GM18907 (cell line): Measurements from ENCODE around the gene CCZ1B.
A peak's percentile ranks its signal among the peaks of the same experiment; 100 is the strongest.
"Not testable (repeated sequence)": the region's sequence is repeated elsewhere in the genome, so short reads cannot be mapped to it uniquely, and the experiment has no call there.

Source experiments
- ATAC-seq: cut with Tn5 transposase; IDR thresholded peaks from one replicate; pipeline ENCODE4 v1.9.1; 2021; ENCODE audit warnings: mild to moderate bottlenecking, moderate library complexity; ENCODE audit not compliant: unreplicated experiment

Gene CCZ1B

DNA sequence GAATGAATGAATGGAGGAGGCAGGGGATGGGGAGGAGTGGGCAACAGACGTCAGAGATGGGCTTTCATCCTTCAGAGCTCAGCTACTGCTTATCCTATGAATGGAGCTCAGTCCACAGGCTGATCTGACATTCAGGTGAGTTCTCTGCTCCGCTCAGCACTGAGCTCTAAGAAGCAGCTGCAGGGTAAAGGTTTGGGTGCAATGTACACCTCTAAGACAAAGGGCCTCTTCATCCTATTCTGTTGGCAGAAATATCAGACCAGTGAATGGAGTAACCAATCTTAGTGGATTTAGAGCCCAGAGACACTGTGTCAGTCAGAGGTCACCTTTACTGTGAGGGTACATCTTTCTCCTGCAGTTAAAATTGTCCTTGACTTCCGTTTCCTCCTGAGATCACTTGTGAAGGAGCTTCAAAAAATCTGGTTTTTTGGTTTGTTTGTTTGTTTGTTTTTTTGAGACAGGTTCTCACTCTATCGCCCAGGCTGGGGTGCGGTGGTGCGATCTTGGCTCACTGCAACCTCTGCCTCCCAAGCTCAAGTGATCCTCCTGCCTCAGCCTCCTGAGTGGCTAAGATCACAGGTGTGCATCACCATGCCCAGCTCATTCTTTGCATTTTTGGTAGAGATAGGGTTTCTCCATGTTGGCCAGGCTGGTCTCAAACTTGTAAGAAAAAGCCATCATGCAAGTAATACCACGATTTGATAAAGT, 5.1 kb upstream of the CCZ1B start:
- no peak for ATAC-seq

DNA sequence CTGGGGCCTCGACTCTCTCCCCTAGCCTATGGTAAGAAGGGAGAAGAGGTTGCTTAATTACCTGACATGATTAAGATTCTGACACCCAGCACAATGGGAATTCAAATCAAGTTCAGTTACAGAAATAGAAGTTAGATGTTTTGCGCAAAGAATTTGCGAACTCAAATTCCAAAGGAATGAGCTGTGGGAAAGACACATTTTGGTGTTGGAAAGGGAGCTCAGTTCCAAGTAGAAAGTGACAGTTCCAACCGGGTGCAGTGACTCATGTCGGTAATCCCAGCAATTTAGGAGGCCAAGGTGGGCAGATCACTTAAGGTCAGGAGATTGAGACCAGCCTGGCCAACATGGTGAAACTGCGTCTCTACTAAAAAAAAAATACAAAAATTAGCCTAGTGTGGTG, 4.0 kb upstream of the CCZ1B start:
- not testable (repeated sequence) for ATAC-seq

DNA sequence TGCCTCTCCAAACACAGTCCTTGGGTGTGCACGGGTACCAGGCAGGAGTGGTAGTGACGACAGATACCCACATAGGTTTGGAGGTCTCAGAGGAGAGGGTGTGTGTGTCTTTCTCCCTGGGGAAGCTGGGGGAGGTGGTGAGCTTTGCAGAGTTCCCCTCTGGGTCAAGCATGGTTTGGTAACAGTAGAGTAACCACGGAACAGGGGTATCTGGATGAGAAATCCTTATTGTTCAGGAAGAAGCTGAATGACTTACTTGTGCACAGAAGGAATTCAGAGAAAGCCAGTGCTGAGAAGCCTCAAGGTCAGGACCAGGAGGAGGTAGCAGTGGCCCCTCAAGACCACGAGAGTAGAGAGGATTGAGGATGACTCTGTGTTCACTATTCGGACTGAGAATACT, 3.5 kb upstream of the CCZ1B start:
- not testable (repeated sequence) for ATAC-seq

DNA sequence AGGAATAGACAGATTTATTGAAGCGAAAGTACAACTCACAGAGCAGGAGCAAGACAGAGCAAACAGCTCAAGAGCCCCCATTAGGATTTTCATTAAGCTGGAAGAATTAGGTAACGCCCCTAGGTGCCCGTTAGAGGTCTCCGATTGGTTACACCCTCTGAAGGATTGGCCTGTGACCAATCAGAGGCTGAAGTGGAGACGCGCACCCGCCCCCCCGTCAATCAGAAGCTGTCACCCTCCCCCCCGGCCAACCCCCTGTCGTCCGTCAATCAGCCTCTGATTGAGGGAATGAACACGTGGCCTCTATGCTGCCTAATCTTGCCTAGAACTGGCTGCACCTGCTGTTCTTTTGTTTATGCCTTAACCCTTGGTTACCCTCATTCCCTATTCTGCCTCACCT, 1.1 kb upstream of the CCZ1B start:
- not testable (repeated sequence) for ATAC-seq

DNA sequence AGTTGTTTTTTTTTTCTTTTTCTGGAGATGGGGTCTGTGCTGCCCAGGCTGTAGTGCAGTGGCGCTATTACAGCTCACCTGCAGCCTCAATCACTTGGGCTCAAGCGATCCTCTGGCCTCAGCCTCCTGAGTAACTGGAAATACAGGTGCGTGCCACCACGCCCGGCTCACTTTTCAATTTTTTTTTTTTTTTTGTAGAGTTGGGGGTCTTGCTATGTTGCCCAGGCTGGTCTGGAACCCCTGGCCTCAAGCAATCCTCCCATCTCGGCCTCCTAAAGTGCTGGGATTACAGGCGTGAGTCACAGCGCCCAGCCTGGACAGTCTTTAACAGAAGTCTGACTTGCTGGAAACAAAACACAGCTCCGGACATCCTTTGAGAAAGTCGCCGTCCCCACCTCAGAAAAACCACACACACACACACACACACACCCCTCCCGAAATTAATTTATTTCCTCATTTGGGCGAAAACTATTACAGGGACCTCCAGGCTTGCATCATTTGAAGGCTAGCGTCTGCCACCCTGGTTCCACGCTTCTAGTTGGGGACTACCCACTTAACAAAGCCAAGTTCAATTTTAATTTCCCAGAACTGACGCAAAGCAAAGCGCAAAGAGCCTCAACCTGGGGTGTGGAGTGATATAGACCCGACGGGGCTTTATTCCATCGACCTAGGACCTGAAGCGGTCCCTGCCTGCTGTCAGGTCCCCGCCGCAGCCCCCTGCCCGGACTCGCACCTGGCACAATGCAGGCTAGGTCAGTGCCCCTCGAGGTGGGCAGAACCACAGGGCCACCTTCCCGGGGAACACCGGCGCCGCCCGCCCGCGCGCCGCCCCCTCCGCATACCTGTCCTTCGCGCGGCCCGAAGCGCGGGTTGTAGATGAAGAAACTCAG, 594 bp downstream of the CCZ1B start:
- peak; percentile 52 for ATAC-seq

DNA sequence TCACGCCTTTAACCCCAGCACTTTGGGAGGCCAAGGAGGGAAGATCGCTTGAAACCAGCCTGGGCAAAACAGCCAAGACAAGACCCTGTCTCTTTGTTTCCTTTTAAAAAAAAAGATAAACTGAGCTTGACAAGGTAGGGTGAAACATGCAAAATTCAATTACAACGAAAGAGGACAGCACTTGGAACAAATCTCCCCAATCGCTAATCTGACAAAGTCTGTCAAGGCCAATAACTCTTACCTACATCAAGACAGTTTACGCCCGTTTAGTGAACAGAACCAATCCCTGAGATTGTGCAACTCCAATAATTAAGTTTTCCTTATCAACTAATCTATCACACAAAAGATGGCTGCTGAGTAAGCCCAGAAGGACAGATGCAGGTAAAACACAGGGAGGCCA, 4.5 kb downstream of the CCZ1B start:
- ATAC-seq, result not testable (repeated sequence)

DNA sequence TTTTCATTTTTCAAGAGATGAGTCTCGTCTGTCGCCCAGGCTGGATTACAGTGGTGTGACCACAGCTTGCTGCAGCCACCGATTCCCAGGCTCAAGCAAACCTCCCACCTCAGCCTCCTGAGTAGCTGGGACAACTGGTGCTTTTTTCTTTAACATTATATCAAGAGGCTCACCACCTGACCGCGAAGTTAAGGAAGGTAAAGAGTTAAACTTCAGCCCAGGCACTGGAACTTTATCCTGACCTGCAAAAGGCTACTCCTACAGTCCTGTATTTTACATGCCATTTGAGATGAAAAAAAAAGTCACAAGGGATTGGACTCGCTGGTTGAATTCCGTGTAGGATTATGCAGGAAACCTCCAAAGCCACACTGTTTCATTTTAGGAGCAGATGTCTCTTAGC, 10.6 kb downstream of the CCZ1B start:
- not testable (repeated sequence) for ATAC-seq

DNA sequence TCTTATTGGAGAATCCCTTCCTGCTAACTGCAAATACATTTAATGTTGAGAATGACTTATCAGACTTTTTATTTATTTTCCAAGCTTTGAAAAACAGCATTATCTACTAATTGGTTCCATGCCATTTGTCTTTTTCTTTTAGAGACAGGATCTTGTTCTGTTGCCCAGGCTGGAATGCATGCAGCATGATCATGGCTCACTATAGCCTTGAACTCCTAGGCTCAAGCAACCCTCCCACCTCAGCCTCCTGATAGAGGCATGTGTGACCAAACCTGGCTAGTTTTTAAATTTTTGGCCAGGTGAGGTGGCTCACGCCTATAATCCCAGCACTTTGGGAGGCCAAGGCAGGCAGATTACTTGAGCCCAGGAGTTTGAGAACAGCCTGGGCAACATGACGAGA, 13.1 kb downstream of the CCZ1B start:
- not testable (repeated sequence) for ATAC-seq

DNA sequence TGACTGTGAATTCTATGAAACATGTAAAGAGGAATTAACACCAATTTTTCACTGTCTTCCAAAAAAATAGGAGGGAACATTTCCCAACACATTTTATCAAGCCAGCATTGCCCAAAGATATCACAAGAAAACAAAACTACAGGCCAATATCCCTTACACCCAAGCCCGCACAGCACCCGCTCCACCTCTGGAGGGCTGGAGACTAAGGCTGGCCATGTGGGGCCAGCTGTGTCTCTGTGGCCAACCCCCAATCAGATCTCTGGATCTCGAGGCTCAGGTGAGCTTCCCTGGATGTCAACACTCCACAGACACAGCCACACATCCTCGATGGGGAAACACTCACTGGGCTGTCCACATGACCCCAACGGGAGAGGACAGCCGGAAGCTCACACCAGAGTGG, 18.1 kb downstream of the CCZ1B start:
- ATAC-seq, result not testable (repeated sequence)

DNA sequence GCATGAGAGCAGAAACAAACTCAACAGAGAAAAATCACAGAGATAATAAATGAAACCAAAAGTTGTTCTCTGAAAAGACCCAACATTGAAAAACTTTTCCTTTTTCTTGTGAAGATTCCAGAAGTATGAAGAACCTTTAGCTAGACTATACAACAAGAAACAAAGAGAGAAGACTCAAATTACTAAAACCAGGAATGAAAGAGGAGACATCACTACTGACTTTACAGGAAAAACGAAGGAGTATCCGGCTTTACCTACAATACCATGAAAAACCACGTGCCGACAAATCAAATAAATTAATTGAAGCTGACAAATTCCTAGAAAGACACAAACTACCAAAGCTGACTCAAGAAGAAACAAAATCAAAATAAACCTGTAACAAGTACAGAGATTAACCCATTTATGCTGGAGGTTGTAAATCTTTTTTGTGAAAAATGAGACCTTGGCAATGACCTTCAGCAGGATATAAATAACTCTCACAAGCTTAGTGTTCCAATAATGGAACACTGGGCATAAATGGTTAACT, 18.6 kb downstream of the CCZ1B start:
- not testable (repeated sequence) for ATAC-seq

DNA sequence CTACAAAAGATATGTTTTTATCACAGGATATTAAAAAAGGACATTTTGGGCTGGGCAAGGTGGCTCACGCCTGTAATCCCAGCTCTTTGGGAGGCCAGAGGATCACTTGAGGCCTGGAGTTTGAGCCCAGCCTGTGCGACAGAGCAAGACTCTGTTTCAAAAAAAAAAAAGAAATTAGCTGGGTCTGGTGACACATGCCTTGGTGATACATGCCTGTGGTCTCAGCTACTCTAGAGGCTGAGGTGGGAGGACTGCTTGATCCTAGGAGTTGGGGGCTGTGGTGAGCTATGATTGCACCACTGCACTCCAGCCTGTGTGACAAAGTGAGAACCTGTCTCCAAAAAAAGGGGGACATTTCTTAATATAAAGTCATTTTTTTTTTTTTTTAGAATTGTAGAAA, 25.7 kb downstream of the CCZ1B start:
- not testable (repeated sequence) for ATAC-seq

DNA sequence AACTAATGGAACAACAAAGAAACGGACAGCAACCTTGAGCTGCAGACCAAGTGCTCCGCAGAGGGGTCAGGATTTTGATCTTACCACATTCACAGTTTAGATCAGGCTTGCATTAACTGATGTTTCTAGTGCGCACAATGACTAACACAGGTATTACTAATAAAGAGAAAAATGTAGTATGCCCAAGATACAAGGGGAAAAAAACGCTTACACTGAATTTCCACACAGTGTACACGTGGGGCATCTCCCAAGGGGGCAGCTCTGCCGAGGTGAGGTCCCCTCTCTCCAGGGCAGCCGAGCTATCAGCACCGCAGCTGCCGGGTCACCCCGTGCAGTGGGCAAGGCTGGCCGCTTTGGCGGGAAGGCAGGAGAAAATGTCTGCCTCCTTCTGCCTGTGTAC, 26.2 kb downstream of the CCZ1B start:
- ATAC-seq, result not testable (repeated sequence)

DNA sequence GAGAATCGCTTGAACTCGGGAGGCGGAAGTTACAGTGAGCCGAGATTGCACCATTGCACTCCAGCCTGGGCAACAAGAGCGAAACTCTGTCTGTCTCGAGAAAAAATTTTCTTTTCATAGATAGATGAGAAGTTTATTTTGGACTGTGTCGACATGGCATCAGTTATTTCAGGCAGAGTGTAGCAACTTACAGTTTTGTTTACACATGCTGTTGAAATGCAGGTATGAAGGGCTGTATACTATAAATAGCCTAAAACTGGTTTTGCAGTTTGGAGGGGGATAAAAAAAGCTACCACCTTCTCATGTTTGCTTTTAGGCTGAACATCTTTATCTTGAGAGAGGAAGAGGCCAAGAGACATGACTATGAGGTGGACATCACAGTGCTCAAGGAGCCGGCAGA, 28.0 kb downstream of the CCZ1B start:
- ATAC-seq, result not testable (repeated sequence)

DNA sequence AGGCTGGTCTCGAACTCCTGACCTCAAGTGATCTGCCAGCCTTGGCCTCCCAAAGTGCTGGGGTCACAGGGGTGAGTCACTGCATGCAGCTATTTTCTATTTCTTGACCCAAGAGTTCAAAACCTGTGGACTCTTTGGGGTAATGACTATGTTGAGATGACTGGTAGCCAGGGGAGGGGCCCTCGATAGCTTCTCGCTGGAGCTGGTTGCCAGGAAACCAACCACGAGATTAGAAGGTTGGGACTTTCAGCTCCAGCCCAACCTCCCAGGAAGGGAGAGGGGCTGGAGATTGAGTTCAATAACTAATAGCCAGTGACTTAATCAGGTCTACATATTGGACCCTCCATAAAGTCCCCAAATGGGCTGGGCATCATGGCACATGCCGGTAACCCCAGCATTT, 28.9 kb downstream of the CCZ1B start:
- ATAC-seq, result not testable (repeated sequence)

DNA sequence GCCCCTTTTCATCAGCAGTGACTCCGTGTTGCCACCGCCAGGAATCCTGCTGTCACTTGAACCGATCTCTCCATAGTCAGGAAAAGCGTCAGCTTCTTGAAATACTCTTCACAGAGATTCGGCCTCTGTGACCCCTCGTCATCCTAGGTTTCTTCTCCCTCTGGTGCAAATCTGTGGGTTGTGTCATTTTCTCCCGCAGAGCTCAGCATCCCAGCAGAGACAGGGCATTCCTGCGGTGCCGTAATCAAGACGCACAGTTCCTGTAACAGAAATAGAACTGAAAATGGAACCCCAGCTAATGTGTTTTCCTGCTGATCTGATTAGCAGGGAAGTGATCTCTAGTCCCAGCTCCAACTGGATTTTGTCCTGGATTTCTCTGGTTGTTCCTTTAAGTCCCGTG, 31.8 kb downstream of the CCZ1B start:
- not testable (repeated sequence) for ATAC-seq

DNA sequence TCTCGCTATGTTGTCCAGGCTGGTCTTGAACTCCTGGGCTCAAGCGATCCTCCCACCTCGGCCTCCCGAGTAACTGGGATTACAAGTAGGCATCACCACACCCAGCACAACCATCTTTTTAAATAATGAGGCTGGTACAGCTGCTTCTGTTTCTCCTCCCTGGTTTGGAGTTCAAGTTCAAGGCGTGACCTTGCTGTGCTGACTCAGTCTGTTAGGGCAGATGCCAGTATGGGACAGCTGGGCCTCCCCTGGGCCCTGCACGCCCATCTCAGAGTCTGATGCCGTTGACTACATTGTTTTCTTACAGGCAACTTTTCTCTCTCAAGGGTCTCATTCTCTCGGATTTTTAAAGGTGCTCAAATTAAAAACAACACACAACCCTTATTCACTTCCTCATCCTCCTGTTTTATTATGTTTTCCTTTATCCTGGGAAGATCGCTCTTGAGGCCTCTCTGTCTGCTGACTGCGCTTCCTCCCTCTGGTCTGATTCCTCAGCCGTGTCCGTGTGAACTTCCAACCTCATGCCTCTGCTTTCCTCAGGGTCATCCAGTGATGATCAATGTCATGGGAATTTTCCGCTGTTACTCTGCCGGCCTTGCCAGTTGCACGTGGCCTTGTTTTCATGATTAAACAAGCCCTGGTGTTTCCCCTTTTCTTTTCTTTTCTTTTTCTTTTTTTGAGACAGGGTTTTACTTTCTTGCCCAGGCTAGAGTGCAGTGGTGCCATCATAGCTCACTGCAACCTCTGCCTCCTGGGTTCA, 33.8 kb downstream of the CCZ1B start:
- not testable (repeated sequence) for ATAC-seq

DNA sequence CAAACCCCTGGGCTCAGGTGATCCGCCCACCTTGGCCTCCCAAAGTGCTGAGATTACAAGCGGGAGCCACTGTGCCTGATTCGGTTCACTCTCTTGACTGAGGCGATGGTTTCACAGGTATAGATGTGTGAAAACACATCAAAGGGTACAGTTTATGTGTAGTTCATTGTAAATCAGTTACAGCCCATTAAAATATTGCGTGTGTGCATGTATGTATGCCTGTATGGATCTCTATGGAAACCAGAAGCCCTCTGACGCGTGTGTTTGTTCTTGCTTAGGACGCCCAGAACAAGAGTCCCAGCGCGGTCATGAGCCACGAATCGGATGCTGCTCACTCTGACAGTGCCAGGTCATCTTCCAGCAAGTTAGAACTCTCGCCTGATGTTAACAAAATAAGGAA, 36.7 kb downstream of the CCZ1B start:
- ATAC-seq, result not testable (repeated sequence)

DNA sequence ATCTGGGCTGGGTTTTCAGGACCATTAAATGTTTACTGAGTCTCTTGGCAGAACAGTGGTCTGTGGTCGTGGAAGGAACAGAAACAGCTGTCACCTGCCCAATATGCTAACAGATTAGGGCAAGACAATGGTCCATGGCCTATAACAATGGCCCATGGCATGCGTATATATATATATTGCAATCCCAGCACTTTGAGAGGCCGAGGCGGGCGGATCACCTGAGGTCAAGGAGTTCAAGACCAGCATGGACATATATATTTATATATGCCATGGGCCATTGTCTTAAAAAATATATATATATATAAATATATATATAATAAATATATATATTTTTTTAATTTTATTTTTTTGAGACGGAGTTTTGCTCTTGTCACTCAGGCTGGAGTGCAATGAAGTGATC, 44.5 kb downstream of the CCZ1B start:
- ATAC-seq, result not testable (repeated sequence)

DNA sequence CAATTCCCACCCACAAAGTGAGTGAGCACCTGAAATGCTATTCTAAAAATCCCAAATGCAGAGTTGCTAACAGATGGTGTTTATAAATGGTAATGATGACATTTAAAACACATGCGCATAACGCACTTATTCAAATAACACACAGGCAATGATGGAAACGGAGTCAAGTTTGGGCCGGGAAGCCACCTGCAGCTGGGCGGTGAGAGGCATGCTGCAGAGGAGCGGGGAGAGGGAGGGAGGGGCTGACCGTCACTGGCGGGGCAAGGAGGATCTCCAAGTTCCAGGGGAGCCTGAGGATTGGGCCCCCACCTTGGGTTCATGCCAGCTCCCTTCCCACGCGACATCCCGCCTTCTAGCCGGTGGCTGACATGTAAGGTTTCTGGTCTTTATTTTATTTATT, 64.9 kb downstream of the CCZ1B start:
- not testable (repeated sequence) for ATAC-seq

DNA sequence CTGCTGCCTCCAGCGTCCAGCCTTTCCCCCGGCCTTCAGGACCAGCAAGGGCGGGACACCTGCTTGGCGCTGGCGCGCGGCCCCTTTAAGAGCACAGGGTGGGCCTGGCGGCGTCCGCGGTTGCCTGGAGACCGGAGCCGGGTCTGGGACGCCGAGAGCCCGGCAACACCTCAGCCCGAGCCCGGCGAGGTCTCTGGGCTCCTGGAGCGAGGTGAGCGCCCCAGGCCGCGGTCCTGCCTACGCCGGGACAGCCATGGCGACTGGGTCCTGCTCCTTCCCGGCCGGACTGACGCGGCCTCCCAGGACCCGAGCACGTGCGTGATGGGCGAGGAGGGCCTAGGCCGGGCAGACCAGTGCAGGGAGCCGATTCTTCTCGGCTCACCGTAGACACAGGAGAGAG, 72.1 kb downstream of the CCZ1B start, which contains the start of gene RSPH10B2:
Gene RSPH10B2 (plus strand): TSS at position 140 of the 400 bp plus-strand sequence. CDS start 3,575 bp downstream, outside the sequence.
- ATAC-seq, result not testable (repeated sequence)

DNA sequence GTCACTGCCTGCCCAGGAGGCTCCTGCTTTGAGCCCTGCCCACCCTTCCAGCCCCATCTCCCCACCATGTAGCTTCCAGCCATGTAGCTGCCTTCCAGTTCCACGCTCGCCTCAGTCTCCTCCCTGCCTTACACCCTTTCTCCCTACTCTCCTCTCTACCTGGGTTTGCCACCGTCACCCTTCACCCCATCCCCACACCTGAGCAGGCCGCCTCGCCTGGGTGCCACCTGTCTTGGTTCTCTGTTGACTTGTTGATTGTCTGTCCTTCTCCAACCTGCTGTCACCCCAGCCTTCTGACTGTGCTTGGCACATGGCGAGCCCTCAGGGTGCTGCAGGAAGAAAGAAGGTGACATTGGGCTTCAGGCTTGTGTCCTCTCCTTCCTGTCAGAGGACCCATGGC, 75.9 kb downstream of the CCZ1B start:
- not testable (repeated sequence) for ATAC-seq
